Amniotic stem cell (primary cell): Measurements from ENCODE around the gene THYN1.
"Not testable (repeated sequence)": the region's sequence is repeated elsewhere in the genome, so short reads cannot be mapped to it uniquely, and the experiment has no call there.

Experiments used
- DNase-seq: peaks from one replicate; lab custom pipeline; 2025; lab: John Stamatoyannopoulos, UW

THYN1 gene

DNA sequence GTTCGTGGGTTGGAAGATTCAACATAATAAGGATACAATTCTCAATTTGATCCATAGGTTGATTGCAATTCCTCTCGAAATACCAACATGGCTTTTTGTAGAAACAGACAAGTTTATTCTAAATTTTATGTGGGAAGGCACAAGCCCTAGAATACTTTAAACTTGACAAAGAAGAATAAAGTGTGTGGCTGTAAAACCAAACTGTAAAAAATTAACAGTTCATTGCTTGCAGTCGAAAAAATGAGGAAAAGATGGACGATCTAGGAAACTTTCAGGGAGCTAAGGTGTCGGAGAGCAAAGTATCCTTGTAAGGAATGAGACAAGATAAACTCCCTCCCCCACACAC is 22.0 kb upstream of the THYN1 start:
- no peak for DNase-seq

GRCh38 chr11:134273317-134273712 is 20.2 kb upstream of the THYN1 start:
- DNase-seq = no peak

DNA sequence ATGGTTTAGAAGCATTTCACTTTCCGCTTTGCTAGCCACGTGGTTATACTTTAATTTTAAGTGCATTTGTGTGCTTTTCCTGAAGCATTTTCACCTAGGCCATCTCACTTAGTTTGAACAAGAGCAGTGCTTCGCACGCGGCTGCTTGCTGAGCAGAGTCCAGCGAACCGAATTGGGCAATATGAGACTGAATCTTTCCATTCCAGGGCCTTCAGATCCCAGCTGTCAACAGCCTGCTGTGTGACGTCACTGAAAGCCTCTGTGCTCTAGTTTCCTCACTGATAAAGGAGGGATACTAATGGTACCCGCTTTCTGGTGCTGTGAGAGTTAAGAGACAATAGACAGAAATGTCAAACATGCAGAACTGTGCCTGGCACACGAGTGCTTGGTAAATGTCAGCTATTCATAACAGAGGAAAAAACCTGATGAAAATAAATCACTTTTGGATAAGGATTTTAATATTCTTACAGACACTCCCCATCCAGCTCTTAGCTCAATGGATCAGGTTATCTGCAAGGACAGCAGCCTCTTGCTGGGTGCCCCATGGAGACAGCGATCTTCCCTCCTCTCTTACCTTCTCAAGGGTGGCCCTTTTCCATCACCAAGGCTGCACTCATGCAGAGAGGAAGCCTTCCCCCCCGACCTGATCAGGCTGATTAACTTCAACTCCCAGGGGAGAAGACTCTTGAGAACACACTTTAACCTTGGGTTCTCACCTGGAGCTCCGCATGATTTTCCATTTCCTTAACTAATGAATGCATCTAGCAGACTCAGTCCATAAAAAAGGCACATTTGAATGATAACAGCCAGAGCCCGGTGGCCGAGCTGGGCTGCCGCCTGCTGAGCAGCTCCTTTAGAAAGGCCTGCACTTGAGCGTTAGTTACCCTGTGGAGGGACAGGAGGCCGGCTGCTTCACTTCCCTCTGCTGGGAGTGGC is 19.5 kb upstream of the THYN1 start:
- no peak for DNase-seq

DNA sequence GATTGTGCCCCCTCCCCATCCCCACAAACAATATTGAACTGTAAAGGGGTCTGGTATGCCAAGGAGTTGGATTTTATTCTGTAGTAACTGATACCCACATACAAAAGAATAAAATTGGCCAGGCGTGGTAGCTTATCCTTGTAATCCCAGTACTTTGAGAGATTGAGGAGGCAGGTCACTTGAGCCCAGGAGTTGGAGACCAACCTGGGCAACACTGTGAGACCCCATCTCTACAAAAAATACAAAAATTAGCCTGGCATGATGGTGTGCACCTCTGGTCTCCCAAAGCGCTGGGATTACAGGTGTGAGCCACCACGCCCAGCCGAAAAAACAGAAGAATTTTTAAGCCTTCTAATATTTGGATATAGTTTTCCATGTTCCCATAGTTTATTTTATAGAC is 18.8 kb upstream of the THYN1 start:
- no peak for DNase-seq

DNA sequence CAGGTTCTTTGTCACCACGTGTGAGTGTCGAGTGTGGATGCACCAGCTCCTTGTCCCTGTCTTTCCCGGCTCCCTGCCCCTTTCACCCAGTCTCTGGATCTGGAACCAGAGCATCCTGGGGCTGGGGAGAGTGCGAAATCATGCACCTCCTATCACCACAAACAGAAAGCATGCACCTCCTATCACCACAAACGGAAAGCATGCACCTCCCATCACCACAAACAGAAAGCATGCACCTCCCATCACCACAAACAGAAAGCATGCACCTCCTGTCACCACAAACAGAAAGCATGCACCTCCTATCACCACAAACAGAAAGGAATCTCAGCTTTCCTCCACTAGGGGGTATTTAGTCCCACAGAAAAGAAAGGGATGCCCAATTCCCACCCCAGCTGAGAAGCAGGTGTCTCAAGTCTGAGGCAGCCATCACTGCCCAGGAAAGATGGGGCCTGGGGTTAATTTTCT is 17.1 kb upstream of the THYN1 start:
- no peak for DNase-seq

DNA sequence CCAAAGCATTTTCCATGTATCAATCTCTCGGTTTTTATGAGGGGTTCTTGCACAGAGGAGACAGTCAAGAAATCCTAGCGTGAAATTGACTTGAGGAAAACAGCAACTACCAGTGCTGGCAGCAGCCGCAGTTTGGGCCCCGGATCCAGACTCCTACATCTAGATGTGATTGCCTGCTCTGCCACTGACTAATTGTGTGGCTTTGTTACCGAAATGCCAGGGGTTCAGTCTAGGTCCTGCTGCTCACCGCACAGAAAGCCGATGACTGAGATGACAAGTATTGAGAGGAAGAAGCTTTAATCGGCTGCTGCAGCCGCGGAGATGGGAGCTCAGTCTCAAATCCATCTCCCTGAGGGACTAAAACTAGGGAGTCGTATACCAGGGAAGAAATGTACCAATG is 14.8 kb upstream of the THYN1 start:
- DNase-seq = no peak

DNA sequence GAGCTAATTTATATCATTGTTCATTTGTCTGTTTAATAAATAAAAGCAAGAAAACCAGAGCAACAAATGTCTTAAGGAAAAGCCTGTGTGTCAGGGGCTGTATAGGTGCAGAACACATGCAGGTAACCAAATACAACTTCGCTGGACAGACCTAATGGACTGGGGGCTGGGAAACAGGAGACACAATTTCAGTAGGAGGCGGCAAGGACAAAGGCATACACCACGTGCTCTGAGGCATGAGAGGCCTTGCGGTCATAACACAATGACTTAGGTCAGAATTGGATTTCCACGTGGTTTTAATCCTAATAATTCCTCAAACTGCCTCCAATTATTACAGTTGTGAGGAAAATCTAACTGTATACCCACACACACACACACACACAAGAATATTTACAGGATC is 14.3 kb upstream of the THYN1 start:
- no peak for DNase-seq

GRCh38 chr11:134266841-134267251 is 13.7 kb upstream of the THYN1 start:
- peak; percentile 25 for DNase-seq

DNA sequence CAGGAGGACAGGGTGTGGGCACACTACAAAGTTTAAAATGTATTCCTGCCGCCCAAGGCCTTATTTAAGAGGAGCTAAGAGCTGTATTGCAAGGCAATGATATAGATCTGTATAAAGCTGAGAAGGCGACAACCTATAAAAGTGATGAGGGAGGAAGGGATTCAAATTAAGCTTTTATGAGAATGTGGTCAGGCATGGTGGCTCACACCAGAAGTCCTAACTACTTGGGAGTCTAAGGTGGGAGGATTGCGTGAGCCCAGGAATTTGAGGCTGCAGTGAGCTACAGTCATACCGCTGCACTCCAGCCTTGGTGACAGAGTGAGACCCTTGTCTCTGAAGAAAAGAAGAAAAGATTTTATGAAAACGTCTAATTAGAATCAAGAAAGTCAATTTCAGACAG is 13.3 kb upstream of the THYN1 start:
- no peak for DNase-seq

DNA sequence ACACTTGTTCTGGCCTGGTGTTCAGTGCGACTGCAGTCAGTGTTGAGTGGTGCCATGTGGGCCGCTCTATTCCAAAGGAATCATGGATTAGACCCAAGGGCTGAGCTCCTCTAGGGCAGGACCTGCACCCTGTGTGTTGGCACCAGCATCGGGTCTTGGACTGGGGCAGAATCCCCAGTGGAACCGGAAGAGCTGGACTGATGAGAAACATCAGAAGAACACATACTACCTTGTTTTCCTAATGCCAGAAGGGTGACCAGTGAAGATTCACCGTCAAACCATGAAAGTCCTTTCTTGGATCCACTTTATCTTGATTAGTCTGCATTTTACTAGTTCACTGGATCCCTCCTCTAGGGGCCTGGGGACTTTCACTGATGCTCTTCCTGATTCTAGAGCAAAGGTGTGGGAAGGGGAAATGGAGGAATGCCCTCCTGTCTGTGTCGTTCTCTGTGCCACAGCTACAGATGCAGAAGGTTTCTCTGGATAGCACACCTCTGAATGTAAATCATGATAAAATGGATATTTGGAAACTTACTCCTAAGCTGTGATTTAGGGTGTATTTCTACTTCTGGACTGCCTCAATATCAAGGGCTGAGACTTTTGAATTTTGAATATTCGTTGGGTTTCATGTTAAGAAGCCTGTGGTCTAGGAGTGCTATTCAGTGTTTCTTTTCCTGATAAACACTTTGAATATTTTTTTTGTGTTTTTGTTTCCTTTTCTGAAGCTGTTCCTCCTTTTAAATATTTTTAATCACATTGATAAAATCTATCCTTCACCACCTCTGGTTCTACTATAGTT is 12.0 kb upstream of the THYN1 start:
- no peak for DNase-seq

DNA sequence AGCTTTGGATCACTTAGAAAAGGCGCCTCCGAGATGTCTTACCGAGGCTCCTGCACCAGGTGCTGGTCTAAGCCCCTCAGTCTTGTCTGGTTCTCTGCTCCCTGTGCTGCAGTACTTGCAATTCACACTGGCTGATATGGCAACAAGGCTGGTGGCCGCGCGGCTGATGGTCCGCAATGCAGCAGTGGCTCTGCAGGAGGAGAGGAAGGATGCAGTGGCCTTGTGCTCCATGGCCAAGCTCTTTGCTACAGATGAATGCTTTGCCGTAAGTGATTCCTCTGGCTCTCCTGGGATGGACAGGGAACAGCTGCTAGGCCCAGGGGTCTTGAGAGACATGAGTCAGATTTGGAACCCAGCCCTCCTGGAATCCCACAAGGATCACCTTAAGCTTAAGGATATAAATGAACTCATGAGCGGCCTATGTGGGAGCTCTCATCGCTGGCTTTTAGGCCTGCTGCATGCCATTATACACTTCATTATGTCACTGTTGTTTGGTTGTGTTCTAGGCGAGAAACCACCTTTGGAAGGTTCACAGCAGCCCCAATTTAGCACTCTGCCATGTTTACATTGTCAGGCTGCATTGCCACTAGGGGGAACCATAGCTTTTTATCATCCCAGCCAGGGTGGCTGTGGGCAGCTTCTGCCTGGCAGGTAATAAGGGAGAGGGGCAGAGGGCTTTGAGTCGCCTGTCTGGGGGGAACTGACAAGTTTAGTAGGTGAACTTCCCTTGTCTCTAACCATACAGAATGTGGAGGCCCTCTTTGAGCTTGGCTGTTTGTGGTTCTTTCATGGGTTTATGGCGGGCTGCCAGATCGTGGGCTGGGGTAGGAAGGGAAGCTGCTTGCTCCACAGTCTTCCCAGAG is 8.7 kb upstream of the THYN1 start:
- no peak for DNase-seq

DNA sequence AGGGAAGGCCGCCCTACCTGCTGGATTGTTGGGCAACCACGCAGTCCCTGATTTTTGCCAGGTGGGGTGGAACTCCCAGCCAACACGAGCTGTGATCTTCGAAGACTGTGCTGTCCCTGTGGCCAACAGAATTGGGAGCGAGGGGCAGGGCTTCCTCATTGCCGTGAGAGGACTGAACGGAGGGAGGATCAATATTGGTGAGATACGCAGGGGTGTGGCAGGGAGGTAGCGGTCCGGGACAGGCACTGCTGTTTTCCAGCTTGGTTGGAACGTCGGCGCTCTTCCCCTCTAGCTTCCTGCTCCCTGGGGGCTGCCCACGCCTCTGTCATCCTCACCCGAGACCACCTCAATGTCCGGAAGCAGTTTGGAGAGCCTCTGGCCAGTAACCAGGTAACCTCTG is 7.8 kb upstream of the THYN1 start:
- DNase-seq = no peak

- DNase-seq = no peak
Observed at GRCh38 chr11:134260503-134260902, 7.4 kb upstream of the THYN1 start.

GRCh38 chr11:134258577-134258976 is 5.4 kb upstream of the THYN1 start:
- no peak for DNase-seq

DNA sequence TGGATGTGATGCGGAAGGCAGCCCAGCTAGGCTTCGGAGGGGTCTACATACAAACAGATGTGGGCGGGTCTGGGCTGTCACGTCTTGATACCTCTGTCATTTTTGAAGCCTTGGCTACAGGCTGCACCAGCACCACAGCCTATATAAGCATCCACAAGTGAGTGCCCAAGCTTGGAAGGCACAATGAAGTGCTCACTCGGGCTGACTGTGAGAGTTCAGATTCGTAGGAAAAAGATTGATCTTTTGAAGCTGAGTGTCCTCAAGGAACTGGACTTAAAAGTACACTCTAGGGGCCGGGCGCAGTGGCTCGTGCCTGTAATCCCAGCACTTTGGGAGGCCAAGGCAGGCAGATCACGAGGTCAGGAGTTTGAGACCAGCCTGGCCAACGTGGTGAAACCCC is 3.9 kb upstream of the THYN1 start:
- no peak for DNase-seq

DNA sequence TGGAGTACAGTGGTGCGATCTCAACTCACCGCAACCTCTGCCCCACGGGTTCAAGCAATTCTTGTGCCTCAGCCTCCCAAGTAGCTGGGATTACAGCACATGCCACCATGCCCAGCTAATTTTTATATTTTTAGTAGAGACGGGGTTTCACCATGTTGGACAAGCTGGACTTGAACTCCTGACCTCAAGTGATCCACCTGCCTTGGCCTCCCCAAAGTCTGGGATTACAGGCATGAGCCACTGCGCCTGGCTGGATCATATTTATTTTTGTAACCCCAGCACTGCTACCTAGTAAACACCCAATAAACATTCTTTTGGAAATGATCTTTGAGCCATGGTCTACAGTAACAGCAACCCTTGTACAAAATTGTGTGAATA is 2.0 kb upstream of the THYN1 start:
- not testable (repeated sequence) for DNase-seq

DNA sequence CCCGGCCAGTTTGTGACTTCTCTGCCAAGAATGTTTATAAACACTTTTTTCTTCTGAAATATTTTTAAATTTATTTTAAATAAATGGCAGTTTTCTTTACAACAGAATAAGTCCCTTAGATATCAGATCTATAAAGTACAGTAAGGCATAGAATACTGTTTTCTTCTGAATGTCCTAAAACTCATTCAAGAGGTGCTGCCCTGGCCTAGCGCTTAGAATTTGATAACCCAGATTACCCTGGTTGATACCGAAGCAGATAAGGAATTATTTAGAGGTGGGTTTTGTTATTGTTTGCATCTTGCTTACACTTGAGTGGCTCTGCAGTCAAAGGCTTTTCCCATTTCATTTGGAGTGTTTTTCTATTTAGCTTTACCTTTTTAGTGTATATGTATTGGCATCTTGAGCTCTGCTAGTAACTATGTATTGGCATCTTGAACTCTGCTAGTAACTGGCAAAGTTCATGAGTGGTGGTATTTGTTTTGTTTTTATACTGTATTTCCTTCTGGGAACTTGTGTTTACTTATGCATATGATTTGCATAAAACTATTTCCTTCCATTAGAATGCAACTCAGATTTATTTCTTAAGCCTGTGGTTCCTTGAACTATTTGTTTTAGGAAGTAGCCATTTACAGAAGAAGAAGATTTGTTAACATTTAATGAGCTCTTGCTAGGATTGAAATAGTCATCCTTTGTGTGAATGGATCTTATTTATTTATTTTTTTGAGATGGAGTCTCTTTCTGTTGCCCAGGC is 1.5 kb upstream of the THYN1 start:
- DNase-seq = no peak

DNA sequence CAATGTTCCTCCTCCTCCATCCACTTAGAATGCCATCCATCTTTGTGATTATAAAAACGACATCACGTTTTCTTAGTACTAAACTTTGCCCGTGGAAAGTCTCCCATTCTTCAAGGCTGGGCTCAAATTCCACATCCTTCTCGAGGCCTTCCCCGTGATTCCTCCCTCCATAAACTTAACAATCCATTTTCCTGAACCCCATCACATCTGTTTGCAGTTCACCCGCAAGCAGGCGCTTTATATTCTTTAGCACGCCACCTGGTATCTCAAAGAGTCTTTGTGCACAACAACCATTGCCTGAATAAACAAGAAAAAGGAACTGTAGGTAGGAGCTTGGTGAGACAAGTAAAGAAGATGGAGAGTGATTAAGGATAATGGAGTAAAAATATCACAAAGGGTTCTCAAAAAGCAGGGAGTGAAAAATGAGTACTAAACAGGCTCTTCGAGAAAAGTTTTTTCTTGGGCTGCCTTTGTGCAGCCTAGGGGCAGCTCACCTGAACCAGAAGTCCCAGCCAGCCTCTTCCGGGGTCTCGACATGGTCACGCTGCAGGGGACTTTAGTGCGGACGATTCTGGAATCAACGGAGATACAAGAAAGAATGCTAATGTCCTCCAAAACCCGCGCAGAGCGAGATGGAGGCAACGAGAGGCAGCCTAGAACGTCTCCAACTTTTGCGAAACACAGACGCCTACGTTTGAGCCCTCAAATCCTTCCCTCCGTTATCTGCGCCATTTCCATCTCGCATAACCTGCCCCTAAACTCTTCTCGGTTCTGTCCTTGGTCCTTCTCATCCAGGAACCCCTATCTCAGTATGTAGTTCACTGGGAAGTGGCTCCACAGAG is 585 bp downstream of the THYN1 start:
- DNase-seq = no peak

GRCh38 chr11:134250675-134251074 is 2.5 kb downstream of the THYN1 start:
- DNase-seq = no peak

GRCh38 chr11:134250246-134250645 is 2.9 kb downstream of the THYN1 start:
- DNase-seq = no peak
